Upper lobe of left lung (tissue), 6 donors: ENCODE results near the gene APOC4. TPM values are rescaled to one million over a fixed set of nuclear protein-coding genes. Genes with fewer than 3 reads are reported as not detected.

Experiments used
- ATAC-seq, 2 donors: fragments of 200-7000 bp; cut with Tn5 transposase; one replicate each; pipeline ENCODE4 v1.9.1; 2022; ENCODE audit warnings: mild to moderate bottlenecking in 2 of 2, moderate library complexity in 2 of 2; ENCODE audit not compliant: low FRiP score in 2 of 2
- DNase-seq, 2 donors: peaks; one replicate each; pipeline ENCODE4 v3.0.0-alpha.2; 2019 to 2020
- H3K27ac ChIP-seq, 4 donors: fragments of 200-600 bp; sonication (generic); one replicate each; pipeline ENCODE4 v1.5.1; 2016 to 2019
- H3K27me3 ChIP-seq, 4 donors: fragments of 200-600 bp; sonication (generic); one replicate each; pipeline ENCODE4 v1.5.1; 2017 to 2019
- H3K36me3 ChIP-seq, 4 donors: fragments of 200-600 bp; sonication (generic); one replicate each; pipeline ENCODE4 v1.5.1; 2016 to 2019
- H3K4me1 ChIP-seq, 4 donors: fragments of 200-600 bp; sonication (generic); one replicate each; pipeline ENCODE4 v1.5.1; 2018 to 2019
- H3K4me3 ChIP-seq, 4 donors: fragments of 200-600 bp; sonication (generic); one replicate each; pipeline ENCODE4 v1.5.1; 2017 to 2019; ENCODE audit warnings: mild to moderate bottlenecking in 2 of 4, moderate library complexity in 1 of 4
- H3K9me3 ChIP-seq, 4 donors: fragments of 200-600 bp; sonication (generic); one replicate each; pipeline ENCODE4 v1.5.1; 2018 to 2019
- EP300 ChIP-seq, 4 donors: sonication (generic); formaldehyde crosslinking; IDR thresholded peaks; one replicate each; pipeline ENCODE4 v1.5.1; 2017; ENCODE audit warnings: antibody characterized with exemption in 4 of 4, control low read depth in 2 of 4
- POLR2A ChIP-seq, 4 donors: fragments of 450-650 bp; IDR thresholded peaks; one replicate each; pipeline ENCODE4 v1.5.1; 2016 to 2017; ENCODE audit warnings: antibody characterized with exemption in 4 of 4, mild to moderate bottlenecking in 2 of 4
- POLR2AphosphoS5 ChIP-seq, 2 donors: sonication (generic); formaldehyde crosslinking; IDR thresholded peaks; one replicate each; pipeline ENCODE4 v1.5.1; 2017; ENCODE audit warnings: antibody characterized with exemption in 2 of 2
- WGBS, 2 donors: methylation state at CpG; one replicate each; pipeline ENCODE4 v1.1.5; 2017 to 2018; 5-methylcytosine and 5-hydroxymethylcytosine counted together
- total RNA-seq, 6 donors: library from RNA; depleted of rRNA in 4 of 6; stranded (reverse); fragments of >200 nt in 4 of 6; gene quantifications; one replicate each; pipeline versions ENCODE4 v1.1.0 to v1.2.1, GENCODE V29; 2016 to 2021
- TF ChIP-seq, protein P1 (sequence below), 6 experiments: fragments of 450-650 bp in 4 of 6; fragments of 200-600 bp in 2 of 6; sonication (generic) in 2 of 6; IDR thresholded peaks; one replicate each; pipeline ENCODE4 v1.5.1; 2016 to 2019; ENCODE audit warnings: antibody characterized with exemption in 6 of 6
- donor health status: DM: no; HTN: no; CAD: no; lungs with moderate emphysema.
- donor health status: DM: no; HTN: yes; CAD: no; lungs with severe emphysema.

APOC4 gene
- total RNA-seq, 6 donors from 2014 or later: 0.49 to 2.7 TPM; not detected in 4

DNA sequence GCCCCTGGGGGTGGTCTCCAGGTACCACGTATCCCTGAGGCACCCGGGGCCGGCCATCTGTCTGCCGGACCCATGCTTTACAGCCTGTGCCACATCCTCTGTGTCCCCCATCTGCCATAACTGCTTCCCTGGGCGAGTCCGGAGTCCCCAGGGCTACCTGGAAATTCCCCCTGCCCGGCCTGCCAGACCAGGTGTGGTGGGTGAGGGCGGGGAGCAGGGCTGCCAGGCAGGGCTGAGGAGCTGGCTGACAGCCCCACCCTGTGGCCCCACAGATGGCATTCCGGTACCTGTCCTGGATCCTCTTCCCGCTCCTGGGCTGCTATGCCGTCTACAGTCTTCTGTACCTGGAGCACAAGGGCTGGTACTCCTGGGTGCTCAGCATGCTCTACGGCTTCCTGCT is 48.9 kb downstream of the APOC4 start:
- Histone ChIP-seq H3K36me3 (peaks cover 11 to 73% (median 60%) of the 10 kb centered on the region in 4 donors), H3K27me3 (no peaks in the 10 kb centered on the region), H3K27ac (no peak overlapping the region), H3K4me1 (no peaks in the 10 kb centered on the region), H3K9me3 (no peaks in the 10 kb centered on the region), H3K4me3 (no peak overlapping the region)
- DNase-seq (no peak), ATAC-seq (no peak)
- 95 to 96% methylated on average over 7 to 10 of the region's 12 CpGs for WGBS, 2 donors
- no peak for TF ChIP-seq POLR2A (IDR thresholded peaks at IDR 0.05)
- no peak for TF ChIP-seq POLR2AphosphoS5 (IDR thresholded peaks at IDR 0.05)
- TF ChIP-seq, protein P1, sequence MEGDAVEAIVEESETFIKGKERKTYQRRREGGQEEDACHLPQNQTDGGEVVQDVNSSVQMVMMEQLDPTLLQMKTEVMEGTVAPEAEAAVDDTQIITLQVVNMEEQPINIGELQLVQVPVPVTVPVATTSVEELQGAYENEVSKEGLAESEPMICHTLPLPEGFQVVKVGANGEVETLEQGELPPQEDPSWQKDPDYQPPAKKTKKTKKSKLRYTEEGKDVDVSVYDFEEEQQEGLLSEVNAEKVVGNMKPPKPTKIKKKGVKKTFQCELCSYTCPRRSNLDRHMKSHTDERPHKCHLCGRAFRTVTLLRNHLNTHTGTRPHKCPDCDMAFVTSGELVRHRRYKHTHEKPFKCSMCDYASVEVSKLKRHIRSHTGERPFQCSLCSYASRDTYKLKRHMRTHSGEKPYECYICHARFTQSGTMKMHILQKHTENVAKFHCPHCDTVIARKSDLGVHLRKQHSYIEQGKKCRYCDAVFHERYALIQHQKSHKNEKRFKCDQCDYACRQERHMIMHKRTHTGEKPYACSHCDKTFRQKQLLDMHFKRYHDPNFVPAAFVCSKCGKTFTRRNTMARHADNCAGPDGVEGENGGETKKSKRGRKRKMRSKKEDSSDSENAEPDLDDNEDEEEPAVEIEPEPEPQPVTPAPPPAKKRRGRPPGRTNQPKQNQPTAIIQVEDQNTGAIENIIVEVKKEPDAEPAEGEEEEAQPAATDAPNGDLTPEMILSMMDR (IDR thresholded peaks at IDR 0.05): no peak
- no peak for TF ChIP-seq EP300 (IDR thresholded peaks at IDR 0.05)

DNA sequence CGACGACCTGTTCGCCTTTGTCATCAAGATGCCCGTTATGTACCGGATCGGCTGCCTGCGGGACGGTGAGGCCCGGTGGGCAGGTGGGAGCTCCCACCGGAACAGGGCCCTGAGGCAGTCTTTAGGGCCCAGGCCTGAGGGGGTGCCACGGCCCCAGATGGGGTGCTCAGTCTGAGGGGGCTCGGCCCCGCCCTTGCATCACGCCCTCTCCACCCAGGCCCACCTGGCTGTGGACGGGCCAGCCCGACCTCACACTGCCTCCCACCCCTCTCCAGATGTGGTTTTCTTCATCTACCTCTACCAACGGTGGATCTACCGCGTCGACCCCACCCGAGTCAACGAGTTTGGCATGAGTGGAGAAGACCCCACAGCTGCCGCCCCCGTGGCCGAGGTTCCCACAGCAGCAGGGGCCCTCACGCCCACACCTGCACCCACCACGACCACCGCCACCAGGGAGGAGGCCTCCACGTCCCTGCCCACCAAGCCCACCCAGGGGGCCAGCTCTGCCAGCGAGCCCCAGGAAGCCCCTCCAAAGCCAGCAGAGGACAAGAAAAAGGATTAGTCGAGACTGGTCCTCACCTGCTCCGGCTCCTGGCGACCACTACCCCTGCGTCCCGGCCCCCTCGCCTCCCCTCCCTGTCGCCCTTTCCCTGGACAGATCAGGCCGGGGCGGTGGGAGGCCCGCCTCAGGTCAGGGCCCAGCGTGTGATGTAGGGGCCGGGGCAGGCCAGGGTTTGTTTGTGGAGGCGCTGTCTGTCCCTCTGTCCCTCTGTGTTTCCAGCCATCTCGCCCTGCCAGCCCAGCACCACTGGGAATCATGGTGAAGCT is 50.5 kb downstream of the APOC4 start:
- no peaks in the 10 kb centered on the region for H3K27me3 ChIP-seq
- 95 to 96% methylated on average over 32 to 39 of the region's 44 CpGs for WGBS, 2 donors
- TF ChIP-seq POLR2AphosphoS5 (IDR thresholded peaks at IDR 0.05) (no peak), EP300 (IDR thresholded peaks at IDR 0.05) (no peak), POLR2A (IDR thresholded peaks at IDR 0.05) (no peak)
- TF ChIP-seq, protein P1 (IDR thresholded peaks at IDR 0.05): no peak
- no peaks in the 10 kb centered on the region for H3K4me1 ChIP-seq
- peaks cover 7 to 57% (median 45%) of the 10 kb centered on the region in 4 donors for H3K36me3 ChIP-seq
- H3K4me3 ChIP-seq: no peak overlapping the region
- DNase-seq: peak in 1 of 2 donors; percentile 75
- no peak overlapping the region for H3K27ac ChIP-seq
- no peaks in the 10 kb centered on the region for H3K9me3 ChIP-seq
- ATAC-seq: no peak

DNA sequence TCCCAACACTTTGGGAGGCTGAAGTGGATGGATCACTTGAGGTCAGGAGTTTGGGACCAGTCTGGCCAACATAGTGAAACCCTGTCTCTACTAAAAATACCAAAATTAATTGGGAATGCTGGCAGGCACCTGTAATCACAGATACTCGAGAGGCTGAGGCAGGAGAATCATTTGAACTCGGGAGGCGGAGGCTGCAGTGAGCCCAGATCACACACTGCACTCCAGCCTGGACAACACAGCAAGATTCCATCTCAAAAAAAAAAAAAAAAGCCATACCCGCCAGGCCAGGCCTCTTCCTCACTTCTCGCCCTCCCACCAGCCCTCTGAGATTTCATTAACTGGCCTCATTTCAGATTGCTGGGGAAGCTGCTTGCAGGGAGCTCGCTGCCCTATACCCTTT is 51.5 kb downstream of the APOC4 start:
- TF ChIP-seq EP300 (IDR thresholded peaks at IDR 0.05) (no peak), POLR2A (IDR thresholded peaks at IDR 0.05) (no peak), POLR2AphosphoS5 (IDR thresholded peaks at IDR 0.05) (no peak)
- TF ChIP-seq, protein P1 (IDR thresholded peaks at IDR 0.05): no peak
- DNase-seq: no peak
- Histone ChIP-seq H3K27ac (no peak overlapping the region), H3K4me3 (no peak overlapping the region), H3K27me3 (no peaks in the 10 kb centered on the region), H3K4me1 (no peaks in the 10 kb centered on the region), H3K9me3 (no peaks in the 10 kb centered on the region), H3K36me3 (peaks cover 7 to 48% (median 40%) of the 10 kb centered on the region in 4 donors)
- WGBS, 2 donors: 94 to 95% methylated on average over 6 of the region's 6 CpGs
- no peak for ATAC-seq

DNA sequence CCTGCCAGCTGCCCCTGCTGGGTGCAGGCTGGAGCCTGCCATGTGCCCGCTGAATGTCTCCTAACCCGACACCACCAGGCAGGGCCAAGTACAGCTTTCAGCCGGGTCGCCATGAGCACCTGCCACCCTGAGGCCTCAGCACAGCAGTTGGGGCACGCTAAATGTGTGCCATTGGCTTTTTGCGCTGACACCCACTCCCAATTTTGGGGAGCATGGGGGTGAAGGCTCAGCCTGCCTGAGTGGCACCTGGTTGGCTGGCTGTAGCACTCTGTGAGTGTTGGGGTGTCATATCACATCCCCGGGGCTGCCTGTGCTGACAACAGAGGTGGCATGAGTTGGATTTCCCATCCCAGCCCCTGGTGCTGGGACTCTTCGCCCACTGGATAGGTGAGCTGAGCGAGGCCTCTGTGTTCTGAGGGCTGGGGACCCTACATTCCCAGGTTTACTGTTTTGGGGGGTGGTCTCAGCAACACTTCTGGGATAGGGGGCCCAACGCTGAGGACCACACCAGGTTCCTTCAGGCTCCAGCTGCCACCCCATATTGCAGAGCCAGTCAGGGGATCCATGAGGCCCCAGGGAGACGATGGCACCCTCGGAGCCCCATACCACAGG is 52.0 kb downstream of the APOC4 start:
- no peak for DNase-seq
- TF ChIP-seq POLR2AphosphoS5 (IDR thresholded peaks at IDR 0.05): no peak
- no peak for TF ChIP-seq EP300 (IDR thresholded peaks at IDR 0.05)
- TF ChIP-seq, protein P1 (IDR thresholded peaks at IDR 0.05): no peak
- no peak for TF ChIP-seq POLR2A (IDR thresholded peaks at IDR 0.05)
- peaks cover 7 to 45% (median 36%) of the 10 kb centered on the region in 4 donors for H3K36me3 ChIP-seq
- H3K27me3 ChIP-seq: no peaks in the 10 kb centered on the region
- H3K9me3 ChIP-seq: no peaks in the 10 kb centered on the region
- no peak overlapping the region for H3K27ac ChIP-seq
- no peak for ATAC-seq
- WGBS, 2 donors: 97% methylated on average over 7 of the region's 12 CpGs; no CpG with 5 or more reads in 1 of the 2 donors
- no peak overlapping the region for H3K4me3 ChIP-seq
- H3K4me1 ChIP-seq: no peaks in the 10 kb centered on the region

Other genes starting within 250 kb of the APOC4 start
- gene CEACAM16, start 243.1 kb upstream of the APOC4 start, total RNA-seq: not detected
- 100 to 1,000 TPM in 2 of 6 donors, 10 to 100 TPM in 4; 31.1 to 114 (median 71.6) TPM for gene BCL3, start 193.5 kb upstream of the APOC4 start, total RNA-seq
- 10 to 100 TPM in 1 of 6 donors, 1 to 10 TPM in 5; 2.9 to 10.5 (median 4.5) TPM for gene CBLC, start 164.3 kb upstream of the APOC4 start, total RNA-seq
- 100 to 1,000 TPM; 246 to 557 (median 274) TPM for gene BCAM, start 133.1 kb upstream of the APOC4 start, total RNA-seq
- gene NECTIN2, start 95.9 kb upstream of the APOC4 start, total RNA-seq: 100 to 1,000 TPM in 4 of 6 donors, 10 to 100 TPM in 2; 52.2 to 152 (median 109) TPM
- gene TOMM40, start 51.0 kb upstream of the APOC4 start, total RNA-seq: 10 to 100 TPM; 26.6 to 88.3 (median 58.1) TPM
- 1,000 to 10,000 TPM in 2 of 6 donors, 100 to 1,000 TPM in 4; 256 to 1,773 (median 644) TPM for gene APOE, start 36.4 kb upstream of the APOC4 start, total RNA-seq
- 100 to 1,000 TPM; 186 to 754 (median 527) TPM for gene APOC1, start 27.6 kb upstream of the APOC4 start, total RNA-seq
- 10 to 100 TPM in 5 of 6 donors, under 1 TPM in 1; 0.98 to 50.0 (median 22.8) TPM for gene APOC2, start 3.8 kb downstream of the APOC4 start, total RNA-seq
- 100 to 1,000 TPM in 3 of 6 donors, 10 to 100 TPM in 3; 53.4 to 139 (median 99.6) TPM for gene CLPTM1, start 13.1 kb downstream of the APOC4 start, total RNA-seq
- 10 to 100 TPM in 3 of 6 donors, 1 to 10 TPM in 3; 4.0 to 31.1 (median 18.1) TPM for gene RELB, start 59.2 kb downstream of the APOC4 start, total RNA-seq
- gene CLASRP, start 96.8 kb downstream of the APOC4 start, total RNA-seq: 100 to 1,000 TPM in 1 of 6 donors, 10 to 100 TPM in 5; 38.0 to 295 (median 71.6) TPM
- gene ZNF296, start 134.2 kb downstream of the APOC4 start, total RNA-seq: 1 to 10 TPM; 1.5 to 7.3 (median 2.4) TPM
- 10 to 100 TPM in 3 of 6 donors, 1 to 10 TPM in 3; 8.1 to 24.2 (median 13.5) TPM for gene GEMIN7, start 137.0 kb downstream of the APOC4 start, total RNA-seq
- gene PPP1R37, start 150.9 kb downstream of the APOC4 start, total RNA-seq: 10 to 100 TPM; 30.0 to 64.6 (median 37.3) TPM
- under 1 TPM in 5 of 6 donors, not detected in 1; under 0.01 to 1.00 (median 0.17) TPM for gene NKPD1, start 218.7 kb downstream of the APOC4 start, total RNA-seq
- gene TRAPPC6A, start 236.0 kb downstream of the APOC4 start, total RNA-seq: 10 to 100 TPM; 10.5 to 53.3 (median 23.7) TPM
- 10 to 100 TPM in 5 of 6 donors, 1 to 10 TPM in 1; 4.7 to 34.6 (median 18.6) TPM for gene BLOC1S3, start 236.5 kb downstream of the APOC4 start, total RNA-seq